Measurements from ENCODE around the gene STON1.
"Not testable (repeated sequence)": the region's sequence is repeated elsewhere in the genome, so short reads cannot be mapped to it uniquely, and the experiment has no call there.

Gene STON1

DNA sequence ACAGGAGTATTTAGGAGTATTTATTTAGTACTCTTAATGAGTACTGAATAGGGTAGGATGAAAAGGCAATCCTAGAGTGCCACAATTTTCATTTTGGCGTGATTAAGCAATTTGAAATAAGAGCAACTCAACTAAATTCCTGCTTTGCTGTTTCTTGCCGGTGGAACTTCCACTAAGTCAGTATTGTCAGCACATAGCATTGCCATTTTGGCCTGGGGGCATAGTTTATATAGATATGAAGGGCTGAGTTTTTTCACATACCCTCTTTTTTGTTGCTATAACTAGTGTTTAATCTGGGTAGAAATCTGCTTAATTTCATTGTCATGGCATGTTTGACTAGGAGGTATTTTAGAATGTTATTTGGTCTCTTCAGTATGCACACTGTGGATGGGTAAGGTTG, 89.6 kb downstream of the STON1 start:
- no peak overlapping the region for H2AFZ ChIP-seq (ENCODE audit: low read depth, low read length)
- TF ChIP-seq EZH2phosphoT487 (IDR thresholded peaks at IDR 0.05; ENCODE audit: low read depth) = no peak
- TF ChIP-seq, protein P1, sequence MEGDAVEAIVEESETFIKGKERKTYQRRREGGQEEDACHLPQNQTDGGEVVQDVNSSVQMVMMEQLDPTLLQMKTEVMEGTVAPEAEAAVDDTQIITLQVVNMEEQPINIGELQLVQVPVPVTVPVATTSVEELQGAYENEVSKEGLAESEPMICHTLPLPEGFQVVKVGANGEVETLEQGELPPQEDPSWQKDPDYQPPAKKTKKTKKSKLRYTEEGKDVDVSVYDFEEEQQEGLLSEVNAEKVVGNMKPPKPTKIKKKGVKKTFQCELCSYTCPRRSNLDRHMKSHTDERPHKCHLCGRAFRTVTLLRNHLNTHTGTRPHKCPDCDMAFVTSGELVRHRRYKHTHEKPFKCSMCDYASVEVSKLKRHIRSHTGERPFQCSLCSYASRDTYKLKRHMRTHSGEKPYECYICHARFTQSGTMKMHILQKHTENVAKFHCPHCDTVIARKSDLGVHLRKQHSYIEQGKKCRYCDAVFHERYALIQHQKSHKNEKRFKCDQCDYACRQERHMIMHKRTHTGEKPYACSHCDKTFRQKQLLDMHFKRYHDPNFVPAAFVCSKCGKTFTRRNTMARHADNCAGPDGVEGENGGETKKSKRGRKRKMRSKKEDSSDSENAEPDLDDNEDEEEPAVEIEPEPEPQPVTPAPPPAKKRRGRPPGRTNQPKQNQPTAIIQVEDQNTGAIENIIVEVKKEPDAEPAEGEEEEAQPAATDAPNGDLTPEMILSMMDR (IDR thresholded peaks at IDR 0.05; ENCODE audit: low read depth, low read length) = no peak
- H4K20me1 ChIP-seq (ENCODE audit: insufficient read depth, low read length) = no peaks in the 10 kb centered on the region
- H3K36me3 ChIP-seq (replicated peaks; ENCODE audit: low read depth, low read length) = no peaks in the 10 kb centered on the region
- H3K9me3 ChIP-seq (ENCODE audit: insufficient read depth, low read length) = no peaks in the 10 kb centered on the region
- no peak overlapping the region for H3K4me2 ChIP-seq (ENCODE audit: low read length)
- no peaks in the 10 kb centered on the region for H3K4me1 ChIP-seq (ENCODE audit: low read length)
- H3K79me2 ChIP-seq (ENCODE audit: low read length) = no peaks in the 10 kb centered on the region
- H3K27me3 ChIP-seq (ENCODE audit: low read depth, low read length) = no peaks in the 10 kb centered on the region
- H3K27ac ChIP-seq (ENCODE audit: low read length) = no peak overlapping the region
- no peak overlapping the region for H3K9ac ChIP-seq (ENCODE audit: low read length)
- no peak overlapping the region for H3K4me3 ChIP-seq (ENCODE audit: low read length)

DNA sequence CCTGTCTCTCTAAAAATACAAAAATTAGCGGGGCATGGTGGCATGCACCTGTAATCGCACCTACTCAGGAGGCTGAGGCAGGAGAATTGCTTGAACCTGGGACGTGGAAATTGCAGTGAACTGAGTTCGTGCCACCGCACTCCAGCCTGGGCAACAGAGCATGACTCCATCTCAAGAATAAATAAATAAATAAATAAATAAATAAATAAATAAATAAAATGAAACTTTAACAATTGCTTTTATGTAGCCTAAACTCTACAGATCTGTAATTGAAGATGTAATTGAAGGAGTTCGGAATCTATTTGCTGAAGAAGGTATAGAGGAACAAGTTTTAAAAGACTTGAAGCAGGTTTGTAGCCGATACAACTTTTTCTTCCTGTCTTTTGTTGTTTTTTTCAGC, 90.7 kb downstream of the STON1 start:
- H3K27ac ChIP-seq (ENCODE audit: low read length) = no peak overlapping the region
- H3K4me2 ChIP-seq (ENCODE audit: low read length) = no peak overlapping the region
- H3K79me2 ChIP-seq (ENCODE audit: low read length) = no peaks in the 10 kb centered on the region
- H4K20me1 ChIP-seq (ENCODE audit: insufficient read depth, low read length) = no peaks in the 10 kb centered on the region
- H3K4me3 ChIP-seq (ENCODE audit: low read length) = no peak overlapping the region
- no peaks in the 10 kb centered on the region for H3K27me3 ChIP-seq (ENCODE audit: low read depth, low read length)
- no peak for TF ChIP-seq EZH2phosphoT487 (IDR thresholded peaks at IDR 0.05; ENCODE audit: low read depth)
- no peaks in the 10 kb centered on the region for H3K36me3 ChIP-seq (replicated peaks; ENCODE audit: low read depth, low read length)
- no peak overlapping the region for H3K9ac ChIP-seq (ENCODE audit: low read length)
- no peak overlapping the region for H2AFZ ChIP-seq (ENCODE audit: low read depth, low read length)
- no peaks in the 10 kb centered on the region for H3K4me1 ChIP-seq (ENCODE audit: low read length)
- no peaks in the 10 kb centered on the region for H3K9me3 ChIP-seq (ENCODE audit: insufficient read depth, low read length)

DNA sequence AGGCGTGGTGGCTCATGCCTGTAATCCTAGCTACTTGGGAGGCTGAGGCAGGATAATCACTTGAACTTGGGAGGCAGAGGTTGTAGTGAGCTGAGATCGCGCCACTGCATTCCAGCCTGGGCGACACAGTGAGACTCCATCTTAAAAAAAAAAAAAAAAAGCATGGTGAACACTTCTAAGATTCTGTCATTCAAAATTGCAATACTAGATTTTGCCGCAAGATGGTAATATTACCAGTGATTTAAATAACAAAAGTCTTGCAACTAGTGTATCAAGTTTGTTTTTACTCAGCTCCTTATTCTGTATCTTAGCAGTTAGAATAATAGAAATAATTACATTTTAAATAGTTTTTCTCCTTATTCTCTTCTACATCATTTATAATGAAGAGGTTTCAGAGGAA, 92.7 kb downstream of the STON1 start:
- H3K36me3 ChIP-seq (replicated peaks; ENCODE audit: low read depth, low read length); H3K79me2 ChIP-seq (ENCODE audit: low read length); H3K9ac ChIP-seq (ENCODE audit: low read length); H3K27ac ChIP-seq (ENCODE audit: low read length); H4K20me1 ChIP-seq (ENCODE audit: insufficient read depth, low read length); H3K4me1 ChIP-seq (ENCODE audit: low read length); H3K27me3 ChIP-seq (ENCODE audit: low read depth, low read length); H3K9me3 ChIP-seq (ENCODE audit: insufficient read depth, low read length): not testable (repeated sequence)
- Histone ChIP-seq H3K4me2 (ENCODE audit: low read length) (peak overlapping the region; percentile 38), H2AFZ (ENCODE audit: low read depth, low read length) (peak overlapping the region; percentile 81; the same call in 1 of the 2 replicates), H3K4me3 (ENCODE audit: low read length) (peak overlapping the region; percentile 36; the same call in 1 of the 2 replicates)
- TF ChIP-seq, protein P1 (IDR thresholded peaks at IDR 0.05; ENCODE audit: low read depth, low read length) = peak; percentile 25; the same call in 1 of the 2 replicates

DNA sequence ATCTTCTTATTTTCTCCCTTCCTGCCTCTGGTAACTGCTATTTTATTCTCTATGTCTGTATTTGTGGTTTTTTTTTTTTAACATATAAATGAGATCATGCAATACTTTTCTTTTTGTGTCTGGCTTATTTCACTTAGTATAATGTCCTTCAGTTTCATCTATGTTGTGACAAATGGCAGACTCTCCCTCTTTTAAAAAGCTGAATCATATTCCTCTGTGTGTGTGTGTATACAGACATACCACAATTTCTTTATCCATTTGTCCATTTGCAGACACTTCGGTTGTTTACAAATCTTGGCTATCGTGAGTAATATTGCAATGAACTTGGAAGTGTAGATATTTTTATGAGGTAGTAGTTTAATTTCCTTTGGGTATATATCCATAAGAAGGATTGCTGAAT, 94.7 kb downstream of the STON1 start:
- no peaks in the 10 kb centered on the region for H3K79me2 ChIP-seq (ENCODE audit: low read length)
- TF ChIP-seq EZH2phosphoT487 (IDR thresholded peaks at IDR 0.05; ENCODE audit: low read depth) = no peak
- TF ChIP-seq, protein P1 (IDR thresholded peaks at IDR 0.05; ENCODE audit: low read depth, low read length) = no peak
- no peak overlapping the region for H3K27ac ChIP-seq (ENCODE audit: low read length)
- H3K27me3 ChIP-seq (ENCODE audit: low read depth, low read length) = no peaks in the 10 kb centered on the region
- H3K36me3 ChIP-seq (replicated peaks; ENCODE audit: low read depth, low read length) = no peaks in the 10 kb centered on the region
- H3K4me3 ChIP-seq (ENCODE audit: low read length) = no peak overlapping the region
- H3K4me2 ChIP-seq (ENCODE audit: low read length) = no peak overlapping the region
- H4K20me1 ChIP-seq (ENCODE audit: insufficient read depth, low read length) = no peaks in the 10 kb centered on the region
- H3K9me3 ChIP-seq (ENCODE audit: insufficient read depth, low read length) = no peaks in the 10 kb centered on the region
- no peak overlapping the region for H3K9ac ChIP-seq (ENCODE audit: low read length)
- H2AFZ ChIP-seq (ENCODE audit: low read depth, low read length) = no peak overlapping the region
- H3K4me1 ChIP-seq (ENCODE audit: low read length) = no peaks in the 10 kb centered on the region

DNA sequence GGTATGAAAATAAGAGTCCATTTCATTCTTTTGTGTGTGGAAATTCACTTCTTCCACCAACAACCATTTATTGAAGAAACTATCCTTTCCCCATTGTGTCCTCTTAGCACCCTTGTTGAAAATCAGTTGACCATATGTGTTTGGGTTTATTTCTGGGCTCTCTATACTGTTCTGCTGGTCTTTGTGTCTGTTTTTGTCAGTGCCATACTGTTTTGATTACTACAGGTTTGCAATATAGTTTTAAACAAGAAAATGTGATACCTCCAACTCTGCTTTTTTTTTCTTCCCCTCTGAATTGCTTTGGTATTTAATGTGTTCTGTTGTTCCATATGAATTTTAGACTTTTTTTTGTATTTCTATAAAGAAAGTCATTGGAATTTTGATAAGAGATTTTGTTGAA, 96.1 kb downstream of the STON1 start:
- TF ChIP-seq EZH2phosphoT487 (IDR thresholded peaks at IDR 0.05; ENCODE audit: low read depth) = no peak
- TF ChIP-seq, protein P1 (IDR thresholded peaks at IDR 0.05; ENCODE audit: low read depth, low read length) = no peak

More for the DNA sequence above, 96.1 kb downstream of the STON1 start:
- no peak overlapping the region for H3K4me3 ChIP-seq (ENCODE audit: low read length)
- no peaks in the 10 kb centered on the region for H3K36me3 ChIP-seq (replicated peaks; ENCODE audit: low read depth, low read length)
- no peaks in the 10 kb centered on the region for H3K27me3 ChIP-seq (ENCODE audit: low read depth, low read length)
- no peaks in the 10 kb centered on the region for H3K4me1 ChIP-seq (ENCODE audit: low read length)
- no peak overlapping the region for H3K27ac ChIP-seq (ENCODE audit: low read length)
- no peaks in the 10 kb centered on the region for H3K9me3 ChIP-seq (ENCODE audit: insufficient read depth, low read length)
- no peak overlapping the region for H3K9ac ChIP-seq (ENCODE audit: low read length)
- no peak overlapping the region for H2AFZ ChIP-seq (ENCODE audit: low read depth, low read length)
- H3K79me2 ChIP-seq (ENCODE audit: low read length) = no peaks in the 10 kb centered on the region
- H3K4me2 ChIP-seq (ENCODE audit: low read length) = no peak overlapping the region
- no peaks in the 10 kb centered on the region for H4K20me1 ChIP-seq (ENCODE audit: insufficient read depth, low read length)
